Mammary epithelial cell (primary cell): ENCODE data around the gene FRZB.

Experiments used
- CTCF ChIP-seq, 2 donors: IDR thresholded peaks in 1 of 2; conservative IDR thresholded peaks in 1 of 2; 2 replicates each; pipeline ENCODE4 v1.5.1; 2011 to 2012; ENCODE audit warnings: inconsistent platforms in 2 of 2, low read length in 2 of 2, mild to moderate bottlenecking in 2 of 2, control low read depth in 1 of 2, low read depth in 1 of 2; ENCODE audit not compliant: insufficient read depth in 1 of 2; ENCODE audit errors: extremely low read depth in 1 of 2
- EZH2 ChIP-seq: IDR thresholded peaks from 2 replicates; pipeline ENCODE4 v1.6.1; 2012; ENCODE audit warnings: low read length, inconsistent platforms, borderline replicate concordance

- TF ChIP-seq EZH2, result no peak
- TF ChIP-seq CTCF (conservative IDR thresholded peaks at IDR 0.05 in 1 of 2, IDR thresholded peaks at IDR 0.05 in 1 of 2; ENCODE audit: extremely low read depth in 1 of 2, insufficient read depth in 1 of 2, low read depth in 1 of 2, low read length in 2 of 2), result no peak
Measured at GRCh38 chr2:182807319-182807718, 59.1 kb downstream of the FRZB start.
